Thyroid gland (tissue), 4 donors: ENCODE results near the gene CTIF.

Source experiments
- POLR2A ChIP-seq, 2 donors: fragments of 450-650 bp; IDR thresholded peaks; one replicate each; pipeline ENCODE4 v1.6.1; 2017; ENCODE audit warnings: antibody characterized with exemption in 2 of 2, mild to moderate bottlenecking in 2 of 2, moderate library complexity in 1 of 2
- TF ChIP-seq, protein P1 (sequence below), 6 experiments: fragments of 200-600 bp in 3 of 6; fragments of 450-650 bp in 3 of 6; sonication (generic) in 3 of 6; IDR thresholded peaks; one replicate each; pipeline ENCODE4 v1.5.1; 2016 to 2019; ENCODE audit warnings: antibody characterized with exemption in 6 of 6, mild to moderate bottlenecking in 2 of 6, inconsistent platforms in 1 of 6, moderate library complexity in 1 of 6

DNA sequence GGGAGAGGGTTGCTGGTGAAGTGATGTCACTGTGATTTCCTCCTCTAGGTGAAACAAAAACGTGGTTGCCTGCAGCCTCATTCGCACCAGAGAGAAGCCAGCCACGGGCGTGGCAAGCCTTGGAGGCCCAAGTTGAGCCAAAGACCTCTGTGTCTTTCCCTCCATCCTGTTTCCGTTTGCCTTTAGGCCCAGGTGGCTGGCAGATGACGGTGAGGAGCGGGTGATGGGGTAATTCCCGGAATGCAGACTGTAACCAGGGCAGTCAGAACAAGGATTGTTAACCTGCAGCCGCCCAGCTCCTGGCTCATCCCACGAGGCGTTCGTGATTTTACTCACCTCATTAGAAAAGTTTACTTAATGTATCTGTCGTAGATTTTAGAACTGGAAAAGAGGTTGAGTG lies 14.4 kb downstream of the CTIF start:
- TF ChIP-seq, protein P1, sequence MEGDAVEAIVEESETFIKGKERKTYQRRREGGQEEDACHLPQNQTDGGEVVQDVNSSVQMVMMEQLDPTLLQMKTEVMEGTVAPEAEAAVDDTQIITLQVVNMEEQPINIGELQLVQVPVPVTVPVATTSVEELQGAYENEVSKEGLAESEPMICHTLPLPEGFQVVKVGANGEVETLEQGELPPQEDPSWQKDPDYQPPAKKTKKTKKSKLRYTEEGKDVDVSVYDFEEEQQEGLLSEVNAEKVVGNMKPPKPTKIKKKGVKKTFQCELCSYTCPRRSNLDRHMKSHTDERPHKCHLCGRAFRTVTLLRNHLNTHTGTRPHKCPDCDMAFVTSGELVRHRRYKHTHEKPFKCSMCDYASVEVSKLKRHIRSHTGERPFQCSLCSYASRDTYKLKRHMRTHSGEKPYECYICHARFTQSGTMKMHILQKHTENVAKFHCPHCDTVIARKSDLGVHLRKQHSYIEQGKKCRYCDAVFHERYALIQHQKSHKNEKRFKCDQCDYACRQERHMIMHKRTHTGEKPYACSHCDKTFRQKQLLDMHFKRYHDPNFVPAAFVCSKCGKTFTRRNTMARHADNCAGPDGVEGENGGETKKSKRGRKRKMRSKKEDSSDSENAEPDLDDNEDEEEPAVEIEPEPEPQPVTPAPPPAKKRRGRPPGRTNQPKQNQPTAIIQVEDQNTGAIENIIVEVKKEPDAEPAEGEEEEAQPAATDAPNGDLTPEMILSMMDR (IDR thresholded peaks at IDR 0.05) = no peak
- no peak for TF ChIP-seq POLR2A (IDR thresholded peaks at IDR 0.05)
